Mesendoderm (in vitro differentiated cells): ENCODE data around the gene RAB8B.

ENCODE experiments used
- DNase-seq: peaks from one replicate; pipeline ENCODE4 v3.0.0; 2013
- H2AK5ac ChIP-seq: 2 replicates; pipeline ENCODE4 v1.6.1; 2013; ENCODE audit warnings: low read length, inconsistent platforms
- H2BK120ac ChIP-seq: 2 replicates; pipeline ENCODE4 v1.6.1; 2013; ENCODE audit warnings: low read depth, mild to moderate bottlenecking, low read length, moderate library complexity, mixed read lengths
- H2BK15ac ChIP-seq: replicated peaks from 2 replicates; pipeline ENCODE4 v1.6.1; 2013; ENCODE audit warnings: low read depth, mild to moderate bottlenecking, moderate library complexity
- H2BK5ac ChIP-seq: 2 replicates; pipeline ENCODE4 v1.6.1; 2013; ENCODE audit warnings: low read length, inconsistent platforms
- H3K18ac ChIP-seq: 2 replicates; pipeline ENCODE4 v1.6.1; 2013; ENCODE audit warnings: mild to moderate bottlenecking, low read length, mixed read lengths
- H3K23ac ChIP-seq: one replicate; pipeline ENCODE4 v1.6.1; 2013; ENCODE audit warnings: low read length
- H3K27ac ChIP-seq: 2 replicates; pipeline ENCODE4 v1.5.1; 2013; ENCODE audit warnings: low read depth, mild to moderate bottlenecking, inconsistent platforms, low read length, moderate library complexity
- H3K27me3 ChIP-seq: 2 replicates; pipeline ENCODE4 v1.6.1; 2013; ENCODE audit warnings: low read length, control low read depth, mild to moderate bottlenecking, inconsistent platforms; ENCODE audit not compliant: insufficient read depth, poor library complexity
- H3K36me3 ChIP-seq: 2 replicates; pipeline ENCODE4 v1.6.1; 2013; ENCODE audit warnings: low read length, inconsistent platforms; ENCODE audit not compliant: control insufficient read depth, insufficient read depth
- H3K4ac ChIP-seq: one replicate; pipeline ENCODE4 v1.6.1; 2013; ENCODE audit warnings: low read depth, mild to moderate bottlenecking, low read length, moderate library complexity
- H3K4me1 ChIP-seq: 2 replicates; pipeline ENCODE4 v1.6.1; 2013; ENCODE audit warnings: low read depth, low read length, inconsistent platforms; ENCODE audit not compliant: control insufficient read depth
- H3K4me2 ChIP-seq: 2 replicates; pipeline ENCODE4 v1.6.1; 2013; ENCODE audit warnings: low read length
- H3K4me3 ChIP-seq: 2 replicates; pipeline ENCODE4 v1.5.1; 2013; ENCODE audit warnings: mild to moderate bottlenecking, low read length
- H3K56ac ChIP-seq: one replicate; pipeline ENCODE4 v1.6.1; 2013; ENCODE audit warnings: low read length
- H3K79me1 ChIP-seq: 2 replicates; pipeline ENCODE4 v1.6.1; 2013; ENCODE audit warnings: low read length, inconsistent platforms
- H3K79me2 ChIP-seq: 2 replicates; pipeline ENCODE4 v1.6.1; 2013; ENCODE audit warnings: mild to moderate bottlenecking, low read length; ENCODE audit not compliant: control insufficient read depth, insufficient read depth
- H3K9ac ChIP-seq: 2 replicates; pipeline ENCODE4 v1.6.1; 2013; ENCODE audit warnings: low read length, inconsistent platforms
- H4K5ac ChIP-seq: one replicate; pipeline ENCODE4 v1.6.1; 2013; ENCODE audit warnings: low read length
- H4K8ac ChIP-seq: one replicate; pipeline ENCODE4 v1.6.1; 2013; ENCODE audit warnings: low read depth, mild to moderate bottlenecking, control low read depth, low read length, moderate library complexity
- WGBS: extraction: QIAGEN DNeasy Blood & Tissue Kit; methylation state at CpG from one replicate; pipeline ENCODE4 v1.1.7; 2013; ENCODE audit warnings: low lambda C conversion rate, missing lambda C conversion rate; ENCODE audit not compliant: insufficient coverage; ENCODE audit errors: extremely low coverage; 5-methylcytosine and 5-hydroxymethylcytosine counted together

RAB8B gene

GRCh38 chr15:63196842-63197241 is 7.4 kb downstream of the RAB8B start:
- Histone ChIP-seq H2BK15ac (no peak overlapping the region), H3K79me1 (peaks cover 20% of the 10 kb centered on the region), H3K4me3 (no peak overlapping the region), H3K27me3 (no peaks in the 10 kb centered on the region), H2BK5ac (no peak overlapping the region), H3K4me1 (peaks cover 17% of the 10 kb centered on the region), H3K79me2 (peaks cover 19% of the 10 kb centered on the region), H2BK120ac (no peak overlapping the region), H3K4me2 (no peak overlapping the region), H3K23ac (no peak overlapping the region), H3K18ac (no peak overlapping the region), H3K4ac (no peak overlapping the region), H2AK5ac (no peak overlapping the region), H4K5ac (no peak overlapping the region), H3K27ac (no peak overlapping the region), H4K8ac (no peak overlapping the region), H3K36me3 (no peaks in the 10 kb centered on the region), H3K9ac (no peak overlapping the region), H3K56ac (peak overlapping the region; percentile 17)
- no CpG with 5 or more reads among the region's 1 CpG for WGBS
- no peak for DNase-seq

DNA sequence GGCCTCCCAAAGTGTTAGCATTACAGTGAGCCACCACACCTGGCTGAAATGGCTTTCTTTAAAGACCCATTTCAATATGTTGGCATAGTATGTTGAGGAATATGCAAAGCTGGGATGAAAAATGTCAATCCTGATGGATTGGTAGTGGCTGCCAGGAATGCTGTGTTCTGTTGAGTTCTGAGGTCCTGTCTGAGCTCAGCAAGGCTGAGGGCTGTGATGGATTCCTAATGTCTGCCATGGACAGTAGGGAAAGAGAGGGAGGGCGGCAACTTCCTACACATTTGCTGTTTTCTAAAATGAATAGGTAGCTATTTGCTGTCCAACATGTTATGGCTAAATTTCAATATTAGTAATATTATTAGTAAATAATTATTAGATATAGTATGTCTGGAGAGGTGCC is 8.2 kb downstream of the RAB8B start:
- peaks cover 11% of the 10 kb centered on the region for H3K79me2 ChIP-seq
- no peak overlapping the region for H3K18ac ChIP-seq
- H3K36me3 ChIP-seq = no peaks in the 10 kb centered on the region
- H3K4me3 ChIP-seq = no peak overlapping the region
- H2BK15ac ChIP-seq = no peak overlapping the region
- H2BK120ac ChIP-seq = peak overlapping the region; percentile 21
- no peak overlapping the region for H3K4me2 ChIP-seq
- no peak overlapping the region for H3K27ac ChIP-seq
- no peak overlapping the region for H4K5ac ChIP-seq
- WGBS = no CpG with 5 or more reads among the region's 1 CpG
- peaks cover 11% of the 10 kb centered on the region for H3K4me1 ChIP-seq
- H3K23ac ChIP-seq = no peak overlapping the region
- H3K9ac ChIP-seq = no peak overlapping the region
- no peak overlapping the region for H2AK5ac ChIP-seq
- H3K56ac ChIP-seq = no peak overlapping the region
- H2BK5ac ChIP-seq = no peak overlapping the region
- no peak overlapping the region for H3K4ac ChIP-seq
- H3K79me1 ChIP-seq = peaks cover 15% of the 10 kb centered on the region
- no peak overlapping the region for H4K8ac ChIP-seq
- no peak for DNase-seq
- H3K27me3 ChIP-seq = no peaks in the 10 kb centered on the region

DNA sequence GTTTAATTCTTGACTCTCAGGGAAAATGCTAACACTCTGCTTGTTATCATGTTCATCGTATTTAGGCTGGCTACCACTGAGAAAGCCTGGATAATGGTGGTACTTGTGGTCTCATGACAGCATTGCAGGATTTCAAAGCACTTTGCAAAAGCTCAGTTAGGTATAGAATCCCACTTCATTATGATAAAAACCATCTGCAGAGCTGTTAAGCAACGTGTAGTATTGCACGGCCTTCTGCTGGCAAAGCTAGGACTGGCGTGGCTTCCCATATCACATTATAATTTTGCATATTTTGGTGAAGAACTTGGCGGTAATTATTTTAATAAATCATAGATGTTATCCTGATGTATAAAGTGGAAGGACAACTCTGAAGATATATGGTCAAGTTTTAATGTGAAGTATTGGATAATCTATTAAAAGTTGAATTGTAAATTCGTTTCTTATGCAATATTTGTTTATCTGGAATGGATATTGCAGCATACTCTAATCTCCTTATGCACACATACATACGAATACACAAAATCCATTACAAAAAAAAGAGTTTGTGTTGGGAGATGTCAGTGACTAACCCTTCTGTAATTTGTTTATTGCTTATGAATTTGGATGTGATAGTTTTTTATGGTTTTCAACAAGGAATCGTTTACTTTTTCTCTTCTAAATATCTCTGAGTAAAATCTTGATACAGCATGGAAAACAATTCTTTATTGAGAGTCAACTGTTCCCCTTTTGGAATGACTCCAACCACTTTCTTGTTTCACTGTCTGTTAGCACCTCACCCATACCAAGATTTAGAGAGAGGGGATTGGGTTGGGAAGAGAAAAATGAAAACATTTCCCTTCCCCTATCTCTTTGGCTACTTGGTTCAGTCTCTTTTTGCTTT is 9.2 kb downstream of the RAB8B start:
- H3K23ac ChIP-seq = no peak overlapping the region
- H3K18ac ChIP-seq = no peak overlapping the region
- H2BK5ac ChIP-seq = no peak overlapping the region
- no peak overlapping the region for H4K8ac ChIP-seq
- WGBS = no CpG with 5 or more reads among the region's 8 CpGs
- DNase-seq = peak; percentile 31
- H2AK5ac ChIP-seq = no peak overlapping the region
- no peak overlapping the region for H3K56ac ChIP-seq
- H2BK120ac ChIP-seq = no peak overlapping the region
- H3K36me3 ChIP-seq = no peaks in the 10 kb centered on the region
- no peaks in the 10 kb centered on the region for H3K27me3 ChIP-seq
- no peak overlapping the region for H3K27ac ChIP-seq
- peaks cover 13% of the 10 kb centered on the region for H3K79me1 ChIP-seq
- no peak overlapping the region for H3K4me2 ChIP-seq
- no peak overlapping the region for H3K4me3 ChIP-seq
- no peak overlapping the region for H3K9ac ChIP-seq
- H3K79me2 ChIP-seq = peaks cover 8% of the 10 kb centered on the region
- peaks cover 11% of the 10 kb centered on the region for H3K4me1 ChIP-seq
- no peak overlapping the region for H3K4ac ChIP-seq
- no peak overlapping the region for H2BK15ac ChIP-seq
- no peak overlapping the region for H4K5ac ChIP-seq

GRCh38 chr15:63200464-63201249 is 11.3 kb downstream of the RAB8B start:
- no peak overlapping the region for H3K56ac ChIP-seq
- H2AK5ac ChIP-seq = no peak overlapping the region
- no peak overlapping the region for H3K23ac ChIP-seq
- no peak overlapping the region for H4K8ac ChIP-seq
- H3K4me3 ChIP-seq = no peak overlapping the region
- peaks cover 4% of the 10 kb centered on the region for H3K79me2 ChIP-seq
- whole genome bisulfite sequencing = no CpG with 5 or more reads among the region's 5 CpGs
- no peaks in the 10 kb centered on the region for H3K36me3 ChIP-seq
- no peak overlapping the region for H2BK15ac ChIP-seq
- no peak overlapping the region for H4K5ac ChIP-seq
- no peaks in the 10 kb centered on the region for H3K27me3 ChIP-seq
- no peak overlapping the region for H3K4me2 ChIP-seq
- H3K79me1 ChIP-seq = peaks cover 15% of the 10 kb centered on the region
- DNase-seq = no peak
- peaks cover 8% of the 10 kb centered on the region for H3K4me1 ChIP-seq
- no peak overlapping the region for H3K9ac ChIP-seq
- no peak overlapping the region for H2BK120ac ChIP-seq
- no peak overlapping the region for H3K18ac ChIP-seq
- no peak overlapping the region for H2BK5ac ChIP-seq
- H3K4ac ChIP-seq = no peak overlapping the region
- H3K27ac ChIP-seq = no peak overlapping the region

DNA sequence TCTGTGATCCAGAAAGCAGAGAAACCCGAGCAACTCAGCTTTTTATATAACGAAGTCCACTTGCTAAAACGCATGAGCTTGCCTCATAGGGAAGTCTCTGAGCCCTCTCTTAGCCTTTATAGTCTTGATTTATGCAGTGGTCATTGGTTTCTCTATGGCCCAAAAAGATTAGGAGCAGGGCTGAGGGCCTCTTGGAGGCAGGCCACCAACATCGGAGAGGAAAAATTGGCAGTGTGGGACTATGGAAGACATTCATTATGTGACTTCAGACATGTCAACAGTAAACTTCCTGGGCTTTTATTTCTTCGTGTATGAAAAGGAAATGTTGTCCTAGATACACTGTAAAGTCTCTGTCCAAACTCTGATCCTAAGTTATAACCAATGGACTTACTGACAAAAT is 13.5 kb downstream of the RAB8B start:
- DNase-seq = no peak
- no peak overlapping the region for H3K56ac ChIP-seq
- no peak overlapping the region for H2BK5ac ChIP-seq
- no peak overlapping the region for H2AK5ac ChIP-seq
- H3K79me1 ChIP-seq = peaks cover 10% of the 10 kb centered on the region
- no peak overlapping the region for H2BK120ac ChIP-seq
- H3K4ac ChIP-seq = no peak overlapping the region
- no peak overlapping the region for H3K27ac ChIP-seq
- H3K36me3 ChIP-seq = no peaks in the 10 kb centered on the region
- peaks cover 3% of the 10 kb centered on the region for H3K79me2 ChIP-seq
- H3K4me2 ChIP-seq = no peak overlapping the region
- H4K8ac ChIP-seq = no peak overlapping the region
- H4K5ac ChIP-seq = no peak overlapping the region
- H3K4me1 ChIP-seq = peaks cover 3% of the 10 kb centered on the region
- H3K9ac ChIP-seq = no peak overlapping the region
- no peaks in the 10 kb centered on the region for H3K27me3 ChIP-seq
- no peak overlapping the region for H3K18ac ChIP-seq
- no peak overlapping the region for H3K4me3 ChIP-seq
- H2BK15ac ChIP-seq = no peak overlapping the region
- no CpG with 5 or more reads among the region's 5 CpGs for WGBS
- no peak overlapping the region for H3K23ac ChIP-seq
